SK-N-MC (cell line): Measurements from ENCODE around the gene COX15.
A peak's percentile ranks its signal among the peaks of the same experiment; 100 is the strongest.

Experiments used
- DNase-seq: peaks from one replicate; pipeline ENCODE4 v3.0.0-alpha.2; 2011; ENCODE audit warnings: low read depth, low spot score
- H3K27ac ChIP-seq: fragments of 200-600 bp; sonication (generic); 2 replicates; pipeline ENCODE4 v1.5.1; 2016; ENCODE audit warnings: mixed run types
- H3K36me3 ChIP-seq: fragments of 200-600 bp; sonication (generic); 2 replicates; pipeline ENCODE4 v1.6.1; 2017; ENCODE audit warnings: antibody characterized with exemption, low read length, mixed read lengths; ENCODE audit not compliant: insufficient read depth
- H3K4me3 ChIP-seq: fragments of 200-600 bp; sonication (generic); 2 replicates; pipeline ENCODE4 v1.5.1; 2016
- H3K9ac ChIP-seq: fragments of 200-600 bp; sonication (generic); 2 replicates; pipeline ENCODE4 v1.8.0; 2017; ENCODE audit warnings: mixed run types, mixed read lengths; ENCODE audit not compliant: insufficient read length
- H3K9me3 ChIP-seq: fragments of 200-600 bp; sonication (generic); 2 replicates; pipeline ENCODE4 v1.6.1; 2017; ENCODE audit warnings: low read depth, mild to moderate bottlenecking, antibody characterized with exemption, low read length, moderate library complexity, mixed read lengths
- EZH2 ChIP-seq: fragments of 200-600 bp; sonication (generic); IDR thresholded peaks from one replicate; pipeline ENCODE4 v1.6.1; 2017; ENCODE audit warnings: antibody characterized with exemption
- FOXP2 ChIP-seq: optimal IDR thresholded peaks from 2 replicates; pipeline ENCODE3; 2011; ENCODE audit warnings: mild to moderate bottlenecking, moderate library complexity; ENCODE audit not compliant: insufficient read depth; ENCODE audit errors: extremely low read length, control extremely low read depth
- POLR2AphosphoS5 ChIP-seq: IDR thresholded peaks from 2 replicates; pipeline ENCODE4 v1.6.1; 2012; ENCODE audit warnings: mild to moderate bottlenecking, low read depth, low read length, borderline replicate concordance

The COX15 gene

DNA sequence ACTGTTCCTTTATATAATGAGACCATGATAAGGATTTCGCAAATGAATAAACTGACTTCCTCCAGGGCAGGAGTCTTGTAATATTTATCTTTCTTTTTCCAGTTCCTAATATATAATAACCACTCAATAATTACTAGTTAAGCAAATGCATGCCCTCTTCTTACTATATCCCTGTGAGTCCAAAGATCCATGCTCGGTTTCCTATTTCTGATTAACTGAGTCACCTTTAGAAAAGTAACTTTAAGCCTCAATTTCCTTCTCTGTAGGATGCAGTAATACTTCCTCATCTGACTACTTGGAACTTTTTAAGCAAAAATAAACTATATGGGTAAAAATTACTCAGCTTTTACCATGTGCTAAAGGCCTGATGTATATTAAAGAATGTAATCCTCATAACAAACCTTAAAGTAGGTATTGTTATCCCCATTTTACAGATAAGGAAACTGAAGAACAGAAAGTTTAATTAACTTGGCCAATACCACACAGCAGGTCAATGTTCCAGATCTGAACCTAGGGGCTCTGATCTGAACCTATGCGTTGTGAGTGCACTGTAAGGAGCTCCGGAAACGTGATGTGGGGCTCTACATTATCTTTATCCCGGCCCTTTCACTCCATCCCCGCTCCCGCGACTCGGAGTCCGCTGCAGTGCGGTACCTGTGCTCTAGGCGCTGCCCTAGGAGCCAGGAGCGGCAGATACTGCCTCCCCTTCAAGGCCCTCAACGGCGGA, 458 bp downstream of the COX15 start:
- Histone ChIP-seq H3K27ac (no peak overlapping the region), H3K9ac (peak overlapping the region; percentile 87), H3K9me3 (no peaks in the 10 kb centered on the region), H3K4me3 (peak overlapping the region; percentile 80), H3K36me3 (peaks cover 7% of the 10 kb centered on the region)
- TF ChIP-seq EZH2, result no peak
- TF ChIP-seq POLR2AphosphoS5, result no peak
- TF ChIP-seq FOXP2, result no peak
- no peak for DNase-seq

DNA sequence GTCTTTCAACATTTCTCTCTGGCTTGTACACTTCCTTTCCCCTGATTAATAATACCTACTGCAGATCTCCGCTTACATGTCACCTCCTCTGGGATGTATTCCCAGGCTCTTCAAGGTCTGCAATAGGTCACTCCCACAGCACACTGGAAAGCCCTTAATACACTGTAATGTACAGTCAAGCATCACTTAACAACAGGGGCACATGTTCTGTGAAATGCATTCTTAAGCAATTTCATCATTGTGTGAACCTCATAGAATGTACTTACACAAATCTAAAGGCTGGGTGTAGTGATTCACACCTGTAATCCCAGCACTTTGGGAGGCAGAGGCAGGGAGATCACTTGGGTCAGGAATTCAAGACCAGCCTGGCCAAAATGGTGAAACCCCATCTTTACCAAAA, 1.9 kb downstream of the COX15 start:
- H3K36me3 ChIP-seq, result peaks cover 5% of the 10 kb centered on the region; the same call in 1 of the 2 replicates
- no peak for TF ChIP-seq EZH2
- DNase-seq, result no peak
- H3K9ac ChIP-seq, result no peak overlapping the region
- no peaks in the 10 kb centered on the region for H3K9me3 ChIP-seq
- H3K4me3 ChIP-seq, result no peak overlapping the region
- H3K27ac ChIP-seq, result no peak overlapping the region

- H3K4me3 ChIP-seq, result no peak overlapping the region
- peaks cover 14% of the 10 kb centered on the region; the same call in 1 of the 2 replicates for H3K36me3 ChIP-seq
- TF ChIP-seq EZH2 (no peak), FOXP2 (no peak), POLR2AphosphoS5 (no peak)
- no peak for DNase-seq
- no peak overlapping the region for H3K27ac ChIP-seq
- no peak overlapping the region for H3K9ac ChIP-seq
- H3K9me3 ChIP-seq, result no peaks in the 10 kb centered on the region
Observed at GRCh38 chr10:99720387-99720786, 11.5 kb downstream of the COX15 start.

GRCh38 chr10:99714446-99714845, 17.5 kb downstream of the COX15 start:
- Histone ChIP-seq H3K9ac (no peak overlapping the region), H3K27ac (no peak overlapping the region), H3K36me3 (peaks cover 10% of the 10 kb centered on the region; the same call in 1 of the 2 replicates), H3K4me3 (no peak overlapping the region), H3K9me3 (no peaks in the 10 kb centered on the region)
- DNase-seq, result no peak
- TF ChIP-seq POLR2AphosphoS5, result no peak
- no peak for TF ChIP-seq EZH2
- TF ChIP-seq FOXP2, result no peak

- no peak for TF ChIP-seq POLR2AphosphoS5
- no peak for TF ChIP-seq EZH2
- TF ChIP-seq FOXP2, result no peak
- Histone ChIP-seq H3K9ac (no peak overlapping the region), H3K36me3 (peaks cover 3% of the 10 kb centered on the region; the same call in 1 of the 2 replicates)
Observed at GRCh38 chr10:99711129-99711719, 20.7 kb downstream of the COX15 start.

GRCh38 chr10:99709480-99710229, 22.3 kb downstream of the COX15 start:
- Histone ChIP-seq H3K9ac (no peak overlapping the region), H3K27ac (peak overlapping the region; percentile 94), H3K4me3 (peak overlapping the region; percentile 57), H3K9me3 (no peaks in the 10 kb centered on the region), H3K36me3 (no peaks in the 10 kb centered on the region)
- DNase-seq, result no peak
- TF ChIP-seq FOXP2 (no peak), EZH2 (no peak), POLR2AphosphoS5 (no peak)

More at GRCh38 chr10:99711129-99711719, 20.7 kb downstream of the COX15 start:
- Histone ChIP-seq H3K9me3 (no peaks in the 10 kb centered on the region), H3K27ac (no peak overlapping the region), H3K4me3 (no peak overlapping the region)
- DNase-seq, result no peak

DNA sequence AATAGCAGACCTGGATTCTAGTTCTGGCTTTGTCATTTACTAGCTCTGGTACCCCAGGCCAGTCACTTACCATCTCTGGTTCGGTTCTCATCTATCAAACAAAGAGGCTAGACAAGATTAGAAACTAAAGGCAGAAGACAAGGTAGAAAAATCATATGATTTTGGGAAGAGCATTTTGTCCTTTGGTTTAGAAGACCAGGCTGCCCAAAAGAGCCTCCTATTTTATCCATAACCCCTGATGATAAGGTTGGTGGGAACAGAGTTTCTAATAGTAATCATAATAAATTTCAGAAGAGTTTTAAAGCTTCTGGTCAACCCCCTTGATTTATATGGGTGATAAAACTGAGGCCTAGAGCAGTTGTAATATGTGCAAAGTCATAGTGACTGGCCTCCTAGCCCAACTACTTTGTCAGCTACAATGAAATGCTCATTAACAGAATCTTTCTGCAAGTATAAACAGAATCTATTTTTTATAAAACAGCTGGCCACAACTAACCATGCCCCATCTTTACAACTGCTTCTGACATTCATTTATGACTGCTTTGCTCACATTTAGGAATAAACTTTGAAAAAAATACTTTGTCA, 23.4 kb downstream of the COX15 start:
- Histone ChIP-seq H3K27ac (peak overlapping the region; percentile 94), H3K36me3 (no peaks in the 10 kb centered on the region), H3K9me3 (no peaks in the 10 kb centered on the region), H3K9ac (no peak overlapping the region), H3K4me3 (peak overlapping the region; percentile 57; the same call in 1 of the 2 replicates)
- TF ChIP-seq FOXP2, result no peak
- TF ChIP-seq POLR2AphosphoS5, result no peak
- no peak for TF ChIP-seq EZH2
- no peak for DNase-seq

DNA sequence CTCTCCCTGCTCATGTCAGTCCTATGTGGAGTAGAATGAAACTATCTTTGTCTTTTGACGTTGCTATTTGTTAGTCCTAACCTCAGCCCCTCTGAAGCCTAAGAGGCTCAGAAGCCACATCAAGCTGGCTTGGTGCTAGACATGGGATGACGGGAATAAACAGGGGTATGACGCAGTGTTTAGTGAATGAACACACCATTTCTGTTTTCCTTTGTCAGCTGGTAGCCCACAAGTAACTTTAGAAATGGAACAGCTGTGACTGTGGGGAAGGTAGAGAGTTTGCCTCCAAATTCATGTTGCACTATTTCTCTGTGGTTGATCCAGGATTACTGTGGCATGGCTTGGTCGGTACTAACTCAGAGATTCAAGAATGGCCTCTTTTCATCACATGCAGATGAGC, 31.3 kb downstream of the COX15 start:
- Histone ChIP-seq H3K4me3 (no peak overlapping the region), H3K27ac (no peak overlapping the region), H3K9ac (no peak overlapping the region), H3K36me3 (no peaks in the 10 kb centered on the region), H3K9me3 (no peaks in the 10 kb centered on the region)
- no peak for DNase-seq
- no peak for TF ChIP-seq POLR2AphosphoS5
- no peak for TF ChIP-seq EZH2
- no peak for TF ChIP-seq FOXP2
